CD4-positive, alpha-beta T cell treated with Interleukin-12 subunit alpha and Interleukin-12 subunit beta, for 1 hour (primary cell): ENCODE measurements around the gene CDC42BPB.
"Not testable (repeated sequence)": the region's sequence is repeated elsewhere in the genome, so short reads cannot be mapped to it uniquely, and the experiment has no call there.

Experiments
- DNase-seq: peaks from one replicate; pipeline ENCODE4 v3.0.0-alpha.2; 2020

CDC42BPB gene

DNA sequence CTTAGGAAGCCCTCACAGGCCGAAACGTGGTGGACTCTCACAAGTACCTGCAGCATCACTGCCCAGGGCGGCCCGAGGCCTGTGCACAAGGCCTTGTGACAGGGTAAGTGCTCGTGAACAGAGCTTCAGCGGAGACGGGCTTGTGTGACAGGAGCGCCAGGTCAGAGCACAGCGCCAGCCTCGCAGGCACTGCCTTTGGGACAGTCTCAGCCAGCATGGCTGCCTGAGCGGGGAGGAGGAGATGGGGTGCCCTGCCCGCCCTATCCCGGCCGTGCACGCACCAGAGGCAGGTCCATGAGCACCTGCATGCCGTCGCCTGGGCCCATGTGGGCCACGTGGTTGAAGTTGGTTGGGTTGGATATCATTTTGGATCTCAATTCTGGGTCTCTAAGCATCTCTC is 118.0 kb downstream of the CDC42BPB start:
- no peak for DNase-seq

DNA sequence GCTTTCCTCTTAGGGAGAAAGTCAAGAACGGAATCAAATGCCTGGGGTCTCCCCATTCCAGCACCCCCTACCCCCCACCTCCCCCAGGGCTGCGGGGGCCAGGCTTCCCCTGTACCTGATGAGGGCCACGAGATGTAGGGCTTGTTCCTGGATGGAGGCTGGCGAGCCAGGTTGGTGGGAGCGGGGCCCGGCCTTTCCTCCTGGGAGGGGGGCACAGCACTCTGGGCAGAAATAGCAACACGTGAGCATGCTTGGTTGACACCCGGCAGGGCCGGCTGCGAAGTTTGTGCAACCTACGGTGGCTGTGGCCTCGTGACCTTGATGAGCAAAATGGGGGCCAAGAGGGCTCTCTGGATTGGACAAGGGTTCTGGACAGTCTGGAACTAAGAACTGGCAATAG is 119.2 kb downstream of the CDC42BPB start:
- no peak for DNase-seq

DNA sequence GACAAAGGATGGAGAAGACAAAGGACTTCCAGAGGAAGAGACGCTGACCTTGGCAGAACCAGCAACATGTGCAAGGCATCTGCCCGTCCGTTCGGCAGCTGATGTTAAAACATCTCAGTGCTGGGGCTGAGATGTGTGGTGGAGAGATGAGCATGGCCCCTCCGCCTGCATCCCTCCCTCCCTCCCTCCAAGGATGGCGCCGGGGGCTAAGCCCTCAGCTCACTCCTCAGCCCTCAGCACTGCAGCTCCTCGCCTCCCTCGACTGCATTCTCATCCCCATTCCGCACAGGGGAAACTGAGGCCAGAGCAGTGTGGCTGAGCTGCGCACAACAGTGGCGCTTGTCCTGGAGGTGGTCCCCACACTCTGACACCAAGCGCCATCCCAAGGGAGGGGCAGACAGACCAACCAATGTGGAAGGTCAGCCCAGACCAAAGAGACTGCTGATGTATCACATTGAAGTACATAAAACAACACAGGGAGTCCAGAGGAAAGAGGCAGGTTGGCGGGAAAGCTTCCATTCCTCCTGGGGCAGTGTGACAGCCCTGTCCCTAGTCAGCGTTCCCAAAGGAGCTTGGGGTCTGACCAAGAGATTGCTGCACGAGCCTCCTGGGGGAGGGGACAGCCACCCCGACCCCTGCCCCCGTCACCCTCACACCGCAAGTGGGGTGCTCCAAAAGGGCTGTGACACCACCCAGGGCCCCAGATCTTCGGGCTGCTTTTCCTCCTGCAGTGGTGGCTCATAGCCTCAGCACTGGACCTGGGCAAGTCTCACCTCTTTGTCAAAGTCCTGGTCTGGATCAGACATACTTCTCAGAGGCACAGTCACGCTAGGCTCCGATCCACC is 119.8 kb downstream of the CDC42BPB start:
- no peak for DNase-seq

DNA sequence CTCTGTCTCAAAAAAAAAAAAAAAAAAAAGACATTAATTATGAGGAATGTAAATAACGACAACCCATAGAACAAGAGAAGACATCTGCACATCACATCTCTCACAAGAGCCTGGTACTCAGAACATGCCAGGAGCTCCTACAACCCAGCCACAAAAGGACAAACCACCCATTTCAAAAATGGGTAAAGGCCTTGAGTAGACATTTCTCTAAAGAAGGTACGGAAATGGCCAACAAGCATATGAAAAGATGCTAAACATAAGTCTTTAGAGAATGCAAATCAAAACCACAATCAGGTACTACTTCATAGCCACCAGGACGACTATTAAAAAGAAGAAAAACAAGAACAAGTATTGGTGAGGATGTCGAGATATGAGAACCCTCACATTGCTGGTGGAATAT is 121.6 kb downstream of the CDC42BPB start:
- DNase-seq: no peak

DNA sequence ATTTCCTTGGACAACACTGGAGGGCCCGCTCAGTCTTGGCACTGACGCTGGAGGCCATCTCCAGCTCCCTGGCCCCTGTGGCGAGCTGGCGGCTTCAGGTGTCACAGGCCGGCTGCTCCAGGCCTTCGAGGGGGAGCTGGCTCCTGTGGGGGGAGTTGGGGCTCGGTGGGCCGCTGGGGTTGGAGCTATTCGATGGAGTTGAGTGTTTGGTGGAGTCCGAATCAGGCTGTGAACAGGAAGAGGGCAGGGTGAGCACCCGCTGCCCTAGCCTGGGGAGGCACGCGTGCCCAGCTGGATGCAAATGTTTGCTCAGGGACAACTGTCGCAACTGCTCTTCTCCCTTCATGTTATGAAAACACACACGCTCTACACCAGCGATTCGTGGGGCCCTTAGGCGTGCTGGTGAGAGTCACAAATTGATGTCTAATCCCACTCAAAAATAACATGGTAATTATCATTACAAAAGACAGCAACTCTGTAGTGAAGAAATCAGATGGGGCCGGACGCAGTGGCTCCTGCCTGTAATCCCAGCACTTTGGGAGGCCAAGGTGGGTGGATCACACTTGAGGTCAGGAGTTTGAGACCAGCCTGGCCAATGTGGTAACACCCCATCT is 123.6 kb downstream of the CDC42BPB start:
- DNase-seq: no peak

DNA sequence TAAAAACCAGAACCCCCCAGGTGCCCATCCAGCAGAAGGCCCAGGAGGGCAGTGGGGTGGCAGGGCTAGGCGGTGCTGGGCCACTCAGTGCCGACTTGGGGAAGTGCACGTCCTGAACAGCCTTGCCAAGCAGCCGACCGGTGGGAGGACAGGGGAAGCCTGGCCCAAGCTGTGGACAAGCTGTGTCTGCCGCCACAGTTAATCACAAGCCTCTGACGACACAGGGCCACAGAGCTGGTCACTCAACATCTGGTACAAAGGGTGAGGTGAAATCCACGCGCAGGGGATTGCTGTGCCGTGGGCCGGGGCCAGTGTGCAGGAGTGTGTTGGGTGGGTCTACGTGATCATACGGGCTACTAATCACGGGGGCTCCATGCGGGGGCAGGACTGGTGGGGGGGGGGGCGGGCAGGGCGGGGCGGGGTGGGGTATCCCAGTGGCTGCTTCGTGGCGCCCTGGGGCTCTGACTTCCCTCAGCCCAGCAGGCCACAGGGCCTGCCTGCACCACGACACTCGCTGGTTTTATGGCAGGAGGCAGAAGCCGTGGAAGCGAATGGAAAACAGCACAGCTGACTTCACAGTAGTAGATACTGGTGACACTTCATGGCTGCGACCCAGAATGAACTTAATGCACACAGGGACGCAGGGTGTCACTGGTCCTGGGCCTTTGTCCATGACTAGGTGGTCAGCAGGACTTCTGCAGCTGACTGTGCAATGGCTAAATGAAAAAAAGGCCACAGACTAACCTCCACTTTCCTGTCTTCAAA is 124.7 kb downstream of the CDC42BPB start:
- DNase-seq: no peak

DNA sequence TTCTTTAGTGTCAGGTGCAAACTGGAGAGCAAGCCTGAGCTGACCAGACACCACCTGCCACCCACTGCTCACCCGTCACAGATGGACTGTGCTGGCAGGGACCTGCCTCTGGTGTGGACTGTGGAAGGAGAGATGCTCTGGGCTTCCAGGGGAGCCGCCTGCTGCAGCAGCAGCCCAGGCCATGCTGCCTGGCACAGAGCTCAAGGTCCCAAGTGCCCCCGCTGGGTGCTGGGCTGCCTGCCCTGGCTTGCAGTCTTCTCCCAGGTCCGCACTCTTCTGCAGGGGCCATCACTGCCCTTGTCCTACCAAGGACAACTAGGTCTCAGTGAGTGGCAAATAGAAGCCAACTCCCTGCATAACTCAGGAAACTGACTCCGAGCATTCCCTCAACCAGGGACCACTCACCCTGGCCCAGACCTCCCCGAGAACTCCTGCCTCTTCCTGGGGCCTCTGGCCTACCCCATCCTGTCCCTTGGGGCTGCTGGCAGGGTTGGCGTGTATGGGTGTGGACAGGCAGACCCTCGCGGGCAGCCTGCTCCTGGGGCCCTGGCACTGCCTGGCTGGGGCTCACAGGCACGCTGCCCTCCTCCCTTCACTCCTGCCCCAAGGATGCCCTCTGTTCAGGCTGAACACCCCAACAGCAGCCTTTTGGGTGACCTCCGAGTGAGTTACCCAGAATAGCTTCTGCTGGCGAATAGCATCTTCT is 125.6 kb downstream of the CDC42BPB start:
- no peak for DNase-seq

DNA sequence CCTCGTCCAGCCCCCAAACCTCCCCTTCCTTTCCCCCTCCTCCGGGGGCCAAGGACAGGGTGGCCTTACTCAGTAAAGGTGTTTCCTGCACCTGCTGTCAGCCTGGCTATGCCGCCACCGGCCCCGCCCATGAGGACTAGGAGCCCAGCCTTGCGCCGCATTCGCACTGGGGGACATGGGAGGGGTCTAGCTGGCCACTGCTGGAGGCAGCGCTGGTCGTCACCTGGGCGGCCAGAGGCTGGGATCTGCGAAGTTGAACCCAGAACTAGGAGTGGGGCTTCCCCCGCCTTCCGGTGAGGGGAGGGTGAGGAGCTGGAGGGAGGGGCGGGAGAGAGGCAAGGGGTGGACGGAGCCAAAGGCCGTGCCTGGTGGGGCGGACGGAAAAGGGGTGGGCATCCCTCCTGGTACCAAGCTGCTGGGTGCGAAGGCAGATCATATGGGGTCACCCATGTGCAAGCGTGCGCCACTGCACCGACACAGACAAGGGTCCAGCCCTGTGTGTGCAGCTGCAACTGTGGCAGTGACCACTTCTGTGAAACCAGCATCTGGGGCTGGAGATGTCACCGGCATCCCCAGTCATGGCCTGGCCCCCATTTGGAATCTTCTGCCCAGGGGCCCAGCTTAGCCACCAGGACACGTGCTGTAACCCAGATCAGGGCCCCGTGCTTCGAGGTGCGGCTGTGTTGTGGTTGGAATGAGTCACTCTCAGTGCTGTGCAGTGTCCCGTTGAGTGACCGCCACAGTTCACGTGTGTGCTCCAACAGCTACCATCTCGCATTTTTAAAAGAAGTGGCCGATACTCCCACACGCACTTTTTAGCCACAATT is 126.4 kb downstream of the CDC42BPB start:
- no peak for DNase-seq

DNA sequence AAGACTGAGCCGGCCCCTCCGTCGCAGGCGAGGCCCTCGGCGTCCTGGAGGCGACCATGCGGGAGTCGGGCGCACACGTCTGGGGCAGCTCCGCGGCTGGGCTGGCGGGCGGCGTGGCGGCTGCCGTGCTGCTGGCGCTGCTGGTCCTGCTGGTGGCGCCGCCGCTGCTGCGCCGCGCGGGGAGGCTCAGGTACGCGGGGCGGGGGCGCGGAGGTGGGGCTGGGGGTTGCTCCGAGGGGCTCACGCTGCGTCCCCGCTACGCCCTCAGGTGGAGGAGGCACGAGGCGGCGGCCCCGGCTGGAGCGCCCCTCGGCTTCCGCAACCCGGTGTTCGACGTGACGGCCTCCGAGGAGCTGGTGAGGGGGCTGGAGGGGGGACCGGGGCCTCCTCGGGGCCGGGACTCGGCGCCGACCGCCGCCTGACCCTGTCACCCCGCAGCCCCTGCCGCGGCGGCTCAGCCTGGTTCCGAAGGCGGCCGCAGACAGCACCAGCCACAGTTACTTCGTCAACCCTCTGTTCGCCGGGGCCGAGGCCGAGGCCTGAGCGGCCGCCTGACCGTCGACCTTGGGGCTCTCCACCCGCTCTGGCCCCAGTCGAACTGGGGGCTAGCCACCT is 127.1 kb downstream of the CDC42BPB start:
- no peak for DNase-seq

DNA sequence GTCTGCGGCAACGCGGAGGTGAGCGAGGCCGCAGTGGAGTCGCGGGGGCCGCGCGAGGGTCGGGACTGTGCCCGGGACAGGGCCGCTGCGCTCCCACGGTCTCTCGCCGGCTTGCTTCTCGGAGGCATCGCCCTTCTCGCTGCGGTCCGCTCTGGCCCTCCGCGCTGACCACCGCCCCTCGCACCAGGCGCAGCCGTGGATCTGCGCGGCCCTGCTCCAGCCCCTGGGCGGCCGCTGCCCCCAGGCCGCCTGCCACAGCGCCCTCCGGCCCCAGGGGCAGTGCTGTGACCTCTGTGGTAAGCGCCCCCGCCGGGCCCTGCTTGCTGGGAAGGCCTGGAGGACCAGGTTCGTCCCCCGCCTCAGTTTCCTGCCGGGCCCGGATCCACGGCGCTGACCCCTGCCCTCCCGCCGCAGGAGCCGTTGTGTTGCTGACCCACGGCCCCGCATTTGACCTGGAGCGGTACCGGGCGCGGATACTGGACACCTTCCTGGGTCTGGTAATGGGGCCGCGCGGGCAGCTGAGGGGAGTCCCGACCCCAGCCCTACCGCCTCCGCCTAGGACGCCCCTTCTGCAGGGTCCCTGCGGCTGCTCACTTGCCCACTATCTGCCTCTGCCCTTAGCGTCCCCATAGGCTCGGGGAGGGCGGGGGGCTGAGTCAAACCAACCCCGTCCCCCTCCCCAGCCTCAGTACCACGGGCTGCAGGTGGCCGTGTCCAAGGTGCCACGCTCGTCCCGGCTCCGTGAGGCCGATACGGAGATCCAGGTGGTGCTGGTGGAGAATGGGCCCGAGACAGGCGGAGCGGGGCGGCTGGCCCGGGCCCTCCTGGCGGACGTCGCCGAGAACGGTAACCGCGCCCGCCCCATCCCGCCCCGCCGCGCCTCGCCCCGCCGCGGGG is 127.9 kb downstream of the CDC42BPB start:
- no peak for DNase-seq

DNA sequence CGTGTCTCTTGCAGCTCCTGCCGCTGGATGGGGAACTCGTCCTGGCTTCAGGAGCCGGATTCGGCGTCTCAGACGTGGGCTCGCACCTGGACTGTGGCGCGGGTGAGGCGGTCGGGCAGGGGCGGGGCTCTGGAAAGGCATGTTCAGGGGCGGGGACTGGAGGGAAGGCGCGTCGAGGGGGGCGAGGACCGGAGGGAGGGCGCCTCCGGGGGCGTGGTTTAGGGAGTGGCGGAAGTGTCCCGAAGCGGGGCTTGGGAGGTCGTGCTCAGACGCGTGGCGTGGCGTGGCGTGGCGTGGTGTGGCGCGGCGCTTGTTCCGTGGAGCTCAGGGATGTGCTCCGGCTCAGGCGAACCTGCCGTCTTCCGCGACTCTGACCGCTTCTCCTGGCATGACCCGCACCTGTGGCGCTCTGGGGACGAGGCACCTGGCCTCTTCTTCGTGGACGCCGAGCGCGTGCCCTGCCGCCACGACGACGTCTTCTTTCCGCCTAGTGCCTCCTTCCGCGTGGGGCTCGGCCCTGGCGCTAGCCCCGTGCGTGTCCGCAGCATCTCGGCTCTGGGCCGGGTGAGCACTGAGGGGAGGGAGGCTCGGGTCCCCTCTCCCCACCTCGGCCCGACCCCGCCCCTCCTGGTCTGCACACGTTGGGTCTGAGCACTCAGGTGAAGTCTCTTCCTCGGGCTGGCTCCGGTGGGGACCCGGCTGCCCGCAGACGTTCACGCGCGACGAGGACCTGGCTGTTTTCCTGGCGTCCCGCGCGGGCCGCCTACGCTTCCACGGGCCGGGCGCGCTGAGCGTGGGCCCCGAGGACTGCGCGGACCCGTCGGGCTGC is 128.7 kb downstream of the CDC42BPB start:
- peak; percentile 85 for DNase-seq

DNA sequence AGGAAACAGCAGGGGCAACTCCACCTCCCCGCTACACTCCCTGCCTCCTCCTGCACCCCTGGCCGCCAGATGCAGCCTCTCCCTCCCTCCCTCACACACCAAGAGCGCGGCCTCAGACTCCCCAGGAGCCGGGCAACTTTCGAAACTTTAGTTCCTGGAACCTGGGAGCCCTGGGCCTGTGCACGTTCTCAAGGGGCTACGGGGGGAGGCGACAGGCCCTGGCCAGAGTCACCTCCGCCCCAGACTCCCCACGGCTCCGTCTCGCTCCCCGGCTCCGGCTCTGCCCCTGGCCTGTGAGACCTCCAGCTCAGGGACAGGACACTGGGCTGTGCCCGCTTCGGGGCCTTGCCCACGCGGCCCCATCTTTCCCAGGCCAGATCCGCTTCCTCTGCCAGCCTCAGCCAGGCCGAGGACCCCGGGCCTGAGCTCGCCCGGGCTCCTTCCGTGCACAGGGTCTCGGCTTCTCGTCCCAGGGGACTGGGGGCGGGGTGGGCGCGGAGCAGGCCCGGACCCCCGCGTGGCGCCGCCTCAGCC is 129.4 kb downstream of the CDC42BPB start:
- DNase-seq: no peak

DNA sequence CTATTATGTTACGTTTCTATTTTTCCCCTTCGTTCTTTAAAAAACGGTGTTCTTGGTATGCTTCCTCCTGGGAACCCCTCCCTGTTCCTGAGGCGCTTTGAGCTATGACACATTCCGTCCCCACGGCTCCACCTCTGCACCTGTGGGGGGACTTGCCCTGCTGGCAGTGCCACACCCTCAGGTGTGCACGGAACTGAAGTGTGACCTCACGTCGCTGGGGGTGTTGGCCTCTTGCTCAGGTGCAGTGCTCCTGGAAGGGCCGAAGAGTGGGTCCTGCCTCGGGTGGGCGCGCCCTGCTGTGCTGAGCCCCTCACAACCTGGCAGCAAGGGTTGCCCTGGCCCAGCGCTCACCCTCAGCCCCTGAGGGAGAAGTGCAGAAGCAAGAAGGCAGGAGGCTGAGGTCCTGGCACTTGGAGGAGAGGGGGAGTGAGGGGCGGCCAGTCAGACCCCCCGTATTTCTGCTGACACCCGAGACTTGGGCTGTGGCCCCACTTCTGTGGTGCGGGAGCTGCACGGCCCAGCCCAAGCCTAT is 129.9 kb downstream of the CDC42BPB start:
- no peak for DNase-seq

DNA sequence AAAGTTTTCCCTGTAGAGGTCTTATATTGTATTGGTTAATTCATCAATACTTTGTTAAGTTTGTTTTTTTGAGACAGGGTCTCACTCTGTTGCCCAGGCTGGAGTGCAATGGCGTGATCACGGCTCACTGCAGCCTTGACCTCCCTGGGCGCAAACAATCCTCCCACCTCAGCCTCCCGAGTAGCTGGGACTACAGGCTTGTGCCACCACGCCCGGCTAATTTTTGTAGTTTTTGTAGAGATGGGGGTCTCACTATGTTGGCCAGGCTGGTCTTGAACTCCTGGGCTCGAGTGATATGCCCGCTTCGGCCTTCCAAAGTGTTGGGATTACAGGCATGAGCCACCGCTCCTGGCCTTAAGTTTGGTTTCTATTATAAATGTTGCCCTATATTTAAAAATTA is 130.5 kb downstream of the CDC42BPB start:
- DNase-seq: not testable (repeated sequence)

DNA sequence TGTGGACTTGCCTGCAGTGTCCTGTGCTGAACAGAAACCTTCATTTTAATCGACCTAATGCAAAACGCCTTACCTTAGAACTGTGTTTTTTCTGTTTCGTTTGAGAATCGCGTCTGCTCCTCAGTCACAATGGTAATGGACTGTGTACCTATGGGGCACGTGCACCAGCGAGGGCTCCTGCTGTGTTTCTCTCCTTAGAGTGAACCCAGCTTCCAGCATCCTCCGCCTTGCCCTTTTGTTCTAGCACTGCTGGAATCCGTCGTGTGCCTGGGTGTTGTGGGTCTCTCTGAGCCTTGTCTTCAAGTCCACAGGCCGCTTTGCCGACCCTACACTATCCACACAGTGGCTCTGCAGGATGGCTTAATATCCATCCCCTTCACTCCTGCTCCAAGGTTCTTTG is 131.2 kb downstream of the CDC42BPB start:
- no peak for DNase-seq

DNA sequence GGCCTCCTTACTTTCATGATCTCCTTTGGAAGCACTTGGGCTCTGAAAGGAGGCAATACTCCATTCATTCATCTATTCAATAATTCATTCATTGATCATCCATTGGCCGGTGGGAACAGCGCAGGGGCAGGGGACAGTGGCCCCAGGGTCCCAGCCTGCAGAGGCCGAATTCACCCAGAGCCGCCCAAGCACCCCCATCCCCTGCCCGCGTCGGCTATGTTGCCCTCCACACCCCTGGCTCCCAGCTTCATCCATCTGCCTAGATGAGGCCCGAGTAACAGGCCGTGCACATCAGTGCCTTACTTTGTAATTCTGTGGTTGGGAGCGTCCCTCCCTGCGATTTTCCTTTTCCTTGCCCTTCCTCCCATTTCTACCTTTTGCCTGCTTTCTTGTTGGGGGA is 131.7 kb downstream of the CDC42BPB start:
- DNase-seq: no peak

DNA sequence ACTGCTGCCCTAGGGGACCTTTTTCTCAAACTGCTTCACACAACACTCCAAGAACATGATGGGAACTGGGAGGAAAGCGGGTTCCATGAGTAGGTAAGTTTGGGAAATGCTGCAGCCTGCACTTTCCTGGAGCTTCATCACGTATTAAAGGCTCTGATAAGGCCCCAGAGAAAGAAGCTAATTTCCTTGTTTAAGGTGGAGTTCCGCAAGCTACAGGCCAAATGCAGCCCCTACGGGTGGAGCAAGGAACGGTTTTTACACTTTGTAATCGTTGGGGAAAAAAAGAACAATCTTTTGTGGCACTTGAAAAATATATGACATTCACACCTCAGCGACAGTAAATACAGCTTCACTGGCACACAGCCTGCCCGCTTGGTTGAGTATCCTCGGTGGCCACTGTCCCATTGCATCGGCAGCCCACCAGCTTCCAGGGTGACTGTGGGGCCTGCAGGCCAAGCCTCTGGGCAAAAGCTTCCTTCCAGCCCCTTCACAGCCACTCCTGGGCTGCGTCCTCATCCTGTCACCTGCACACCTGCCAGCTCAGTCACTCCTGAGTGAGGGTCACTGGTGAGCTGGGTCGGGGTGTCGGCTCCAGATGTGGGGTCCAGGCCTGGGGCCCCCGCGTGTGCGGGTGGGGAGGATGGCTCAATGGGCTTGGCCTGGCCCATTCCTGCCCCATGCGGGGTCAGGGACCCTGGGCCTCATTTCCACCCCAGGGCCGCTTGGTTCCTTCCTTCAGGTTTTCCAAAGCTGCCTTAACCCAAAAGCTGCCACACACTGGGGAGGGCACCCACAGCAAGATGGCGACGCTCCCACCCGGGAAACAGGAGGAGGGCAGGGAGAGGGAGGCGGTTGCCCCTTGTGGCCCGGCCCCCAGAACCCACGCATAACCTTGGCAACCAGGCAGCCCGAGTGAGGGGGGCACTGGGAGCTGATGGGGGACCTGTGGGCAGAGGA is 132.4 kb downstream of the CDC42BPB start:
- no peak for DNase-seq

DNA sequence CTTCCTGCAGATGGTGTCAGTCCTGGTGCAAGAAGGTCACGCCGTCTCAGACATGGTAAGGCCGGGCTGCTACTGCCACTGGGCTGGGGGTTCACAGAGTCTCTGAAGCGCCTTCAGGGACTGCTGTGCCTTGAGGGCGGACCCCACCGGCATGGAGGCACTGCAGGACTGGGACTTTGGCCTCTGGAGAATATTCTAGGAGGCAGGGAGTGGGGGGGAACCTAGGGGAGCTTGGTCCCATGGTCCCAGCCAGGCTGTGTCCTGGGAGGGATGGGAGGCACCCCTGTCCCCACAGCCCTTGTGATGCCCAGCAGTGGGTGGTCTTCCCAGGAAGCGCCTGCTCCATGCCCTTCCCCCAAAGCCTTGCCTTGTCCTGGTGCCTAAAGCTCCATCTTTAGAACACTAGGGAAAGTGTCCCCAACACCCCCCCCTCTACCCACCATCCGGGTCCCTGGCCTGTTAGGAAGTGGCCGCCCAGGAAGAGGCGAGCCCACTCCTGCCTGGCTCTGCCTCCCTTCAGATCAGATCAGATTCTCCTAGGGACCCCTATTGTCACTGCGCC is 133.3 kb downstream of the CDC42BPB start:
- no peak for DNase-seq
